NOMO-1 treated with DMSO at 0.1 percent for 48 hours (cell line): ENCODE measurements around the gene DYNLL2.
"Not testable (repeated sequence)": the region's sequence is repeated elsewhere in the genome, so short reads cannot be mapped to it uniquely, and the experiment has no call there.

Source experiments
- DNase-seq: peaks from one replicate; lab custom pipeline; 2025; ENCODE audit not compliant: unreplicated experiment; lab: John Stamatoyannopoulos, UW

The DYNLL2 gene

GRCh38 chr17:58072862-58073261 lies 10.4 kb upstream of the DYNLL2 start:
- DNase-seq = no peak

GRCh38 chr17:58073266-58073665 lies 10.0 kb upstream of the DYNLL2 start:
- DNase-seq = not testable (repeated sequence)

- not testable (repeated sequence) for DNase-seq
Measured at GRCh38 chr17:58074406-58074805, 8.8 kb upstream of the DYNLL2 start.

GRCh38 chr17:58079300-58080033 lies 3.8 kb upstream of the DYNLL2 start:
- no peak for DNase-seq

GRCh38 chr17:58081646-58082340 lies 1.4 kb upstream of the DYNLL2 start:
- no peak for DNase-seq

GRCh38 chr17:58082341-58082869 lies 814 bp upstream of the DYNLL2 start:
- no peak for DNase-seq

GRCh38 chr17:58083491-58084316 lies 485 bp downstream of the DYNLL2 start:
- peak; percentile 66 for DNase-seq

GRCh38 chr17:58084317-58084981 lies 1.2 kb downstream of the DYNLL2 start:
- no peak for DNase-seq

- DNase-seq = no peak
Measured at GRCh38 chr17:58085039-58085715, 2.0 kb downstream of the DYNLL2 start.

GRCh38 chr17:58086953-58087352 lies 3.7 kb downstream of the DYNLL2 start:
- DNase-seq = no peak

- no peak for DNase-seq
Measured at GRCh38 chr17:58088624-58089023, 5.4 kb downstream of the DYNLL2 start.

- DNase-seq = no peak
Measured at GRCh38 chr17:58089111-58089510, 5.9 kb downstream of the DYNLL2 start.

- DNase-seq = no peak
Measured at GRCh38 chr17:58091024-58091567, 7.9 kb downstream of the DYNLL2 start.

- DNase-seq = no peak
Measured at GRCh38 chr17:58092101-58092796, 9.0 kb downstream of the DYNLL2 start.

GRCh38 chr17:58092797-58093385 lies 9.7 kb downstream of the DYNLL2 start:
- no peak for DNase-seq

GRCh38 chr17:58094118-58094517 lies 10.9 kb downstream of the DYNLL2 start:
- no peak for DNase-seq

- DNase-seq = no peak
Measured at GRCh38 chr17:58096892-58097291, 13.7 kb downstream of the DYNLL2 start.

- no peak for DNase-seq
Measured at GRCh38 chr17:58097384-58098088, 14.3 kb downstream of the DYNLL2 start.
